NK-92 (cell line): Measurements from ENCODE around the gene ICAM4.

ENCODE experiments used
- DNase-seq: peaks from one replicate; lab custom pipeline; 2025; ENCODE audit not compliant: unreplicated experiment; lab: John Stamatoyannopoulos, UW

Gene ICAM4

GRCh38 chr19:10317045-10317856 is 30.5 kb downstream of the ICAM4 start:
- no peak for DNase-seq

GRCh38 chr19:10317857-10318462 is 31.2 kb downstream of the ICAM4 start:
- no peak for DNase-seq

- DNase-seq, result no peak
Measured at GRCh38 chr19:10318807-10319682, 32.3 kb downstream of the ICAM4 start.

- no peak for DNase-seq
Measured at GRCh38 chr19:10320602-10321416, 34.1 kb downstream of the ICAM4 start.

GRCh38 chr19:10321417-10321797 is 34.7 kb downstream of the ICAM4 start:
- no peak for DNase-seq

GRCh38 chr19:10321874-10322835 is 35.4 kb downstream of the ICAM4 start:
- DNase-seq, result no peak

GRCh38 chr19:10325732-10326131 is 39.0 kb downstream of the ICAM4 start:
- no peak for DNase-seq

- DNase-seq, result no peak
Measured at GRCh38 chr19:10327793-10328192, 41.0 kb downstream of the ICAM4 start.

GRCh38 chr19:10328558-10329429 is 42.0 kb downstream of the ICAM4 start:
- DNase-seq, result no peak

- no peak for DNase-seq
Measured at GRCh38 chr19:10329555-10329954, 42.8 kb downstream of the ICAM4 start.

- no peak for DNase-seq
Measured at GRCh38 chr19:10332158-10332964, 45.6 kb downstream of the ICAM4 start.

GRCh38 chr19:10332965-10333757 is 46.4 kb downstream of the ICAM4 start, which contains the start of gene RAVER1:
Gene RAVER1 (minus strand): TSS chr19:10333529. CDS start chr19:10333507, 22 bp downstream.
- peak; percentile 91 for DNase-seq

GRCh38 chr19:10333758-10334587 is 47.2 kb downstream of the ICAM4 start:
- DNase-seq, result no peak

- no peak for DNase-seq
Measured at GRCh38 chr19:10334588-10335351, 48.0 kb downstream of the ICAM4 start.

- DNase-seq, result no peak
Measured at GRCh38 chr19:10335352-10335985, 48.7 kb downstream of the ICAM4 start.
